Measurements from ENCODE around the gene AHNAK2. TPM values are rescaled to one million over a fixed set of nuclear protein-coding genes. Genes with fewer than 3 reads are reported as not detected.
"Not testable (repeated sequence)": the region's sequence is repeated elsewhere in the genome, so short reads cannot be mapped to it uniquely, and the experiment has no call there.

Gene AHNAK2
- total and polyA plus RNA-seq, 2 experiments from 2014 or later: 38.3 to 58.0 TPM

DNA sequence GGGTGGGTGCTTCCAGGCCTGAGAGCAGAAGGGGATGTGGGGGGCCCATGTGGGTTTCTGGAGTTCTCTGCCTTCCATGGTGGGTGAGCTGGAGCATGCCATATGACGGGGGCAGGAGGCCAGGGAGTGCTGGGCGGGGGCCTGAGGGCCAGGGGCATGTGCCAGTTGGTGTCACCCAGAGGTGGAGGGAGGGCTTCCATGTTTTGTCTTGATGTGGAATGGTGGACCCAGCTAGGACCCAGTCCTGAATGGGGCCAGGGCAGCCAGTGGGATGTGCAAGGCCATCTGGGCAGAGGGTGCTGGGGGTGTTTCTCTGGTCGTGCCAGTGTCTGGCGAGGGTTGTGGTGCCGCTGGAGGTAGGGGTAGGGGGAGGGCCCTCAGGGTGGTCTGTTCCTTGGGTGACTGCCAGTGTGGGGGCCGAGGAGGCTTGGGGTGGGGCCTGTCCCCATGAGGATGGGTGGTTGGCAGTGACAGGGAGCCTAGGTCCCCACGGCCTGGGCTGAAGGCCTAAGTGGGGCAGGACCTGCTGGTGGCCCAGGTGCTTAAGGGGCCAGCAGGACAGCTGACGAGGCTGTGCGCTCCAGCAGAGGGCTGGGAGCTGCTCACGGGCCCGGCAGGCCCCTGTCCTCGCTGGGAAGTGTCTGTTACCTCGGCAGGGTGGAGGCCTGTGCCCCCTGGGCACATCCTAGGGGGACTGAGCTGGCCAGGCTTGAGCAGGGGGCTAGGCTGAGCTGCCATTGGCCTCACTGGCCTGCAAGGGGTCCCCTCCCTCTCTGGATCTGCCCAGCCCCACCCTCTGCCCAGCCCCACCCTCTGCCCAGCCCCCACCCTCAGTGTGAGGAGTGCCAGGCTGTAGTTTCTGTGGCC is 86.3 kb downstream of the AHNAK2 start:
- TF ChIP-seq EZH2 (IDR thresholded peaks at IDR 0.05; ENCODE audit: insufficient read depth, poor library complexity, severe bottlenecking) (no peak), EZH2phosphoT487 (IDR thresholded peaks at IDR 0.05; ENCODE audit: insufficient read depth, low read depth) (no peak)
- H3K4me3 ChIP-seq: no peak overlapping the region
- WGBS, 2 experiments (ENCODE audit: low coverage in 1 of 2, low lambda C conversion rate in 2 of 2, missing lambda C conversion rate in 2 of 2): 60 to 64% methylated on average over 8 to 13 of the region's 13 CpGs
- no peaks in the 10 kb centered on the region; the same call in 1 of the 2 replicates for H3K36me3 ChIP-seq (ENCODE audit: low read depth)
- H3K9me3 ChIP-seq (ENCODE audit: low read depth): no peaks in the 10 kb centered on the region
- DNase-seq: no peak
- no peak overlapping the region for H3K4me2 ChIP-seq (ENCODE audit: unreplicated experiment)
- no peaks in the 10 kb centered on the region for H3F3A ChIP-seq (ENCODE audit: insufficient read depth)
- no peak overlapping the region for H2AFZ ChIP-seq
- no peak overlapping the region for H3K27ac ChIP-seq
- H3K4me1 ChIP-seq (ENCODE audit: insufficient read depth): no peaks in the 10 kb centered on the region
- H3K9me2 ChIP-seq (ENCODE audit: insufficient read depth): no peaks in the 10 kb centered on the region
- H3K27me3 ChIP-seq (replicated peaks; ENCODE audit: insufficient read depth): no peaks in the 10 kb centered on the region
- H3K79me2 ChIP-seq (ENCODE audit: insufficient read depth): no peaks in the 10 kb centered on the region
- no peaks in the 10 kb centered on the region for H4K20me1 ChIP-seq (ENCODE audit: insufficient read depth)
- in situ Hi-C loops (cut with MboI): no loop called here
- no peak overlapping the region for H3K9ac ChIP-seq

DNA sequence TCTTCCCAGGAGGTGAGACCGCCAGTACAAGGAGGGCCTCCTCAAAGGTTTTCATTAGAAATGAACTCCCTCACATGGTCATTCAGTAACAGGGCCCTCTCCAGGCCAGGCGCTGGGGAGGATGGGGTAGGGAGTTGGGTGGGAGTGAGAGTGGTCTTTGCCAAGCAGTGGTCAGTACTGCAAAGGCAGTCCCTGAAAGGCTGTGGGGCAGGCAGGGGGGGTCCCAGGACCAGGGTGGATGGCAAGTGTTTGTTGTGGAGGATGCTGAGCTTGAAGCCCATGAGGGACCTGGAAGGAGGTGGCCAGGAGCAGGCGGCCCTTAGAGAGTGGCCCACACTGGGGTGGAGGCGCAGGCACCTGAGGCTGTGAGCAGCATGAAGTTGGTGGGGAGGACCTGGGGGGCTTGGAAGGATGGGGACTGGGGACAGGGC is 87.0 kb downstream of the AHNAK2 start:
- no peaks in the 10 kb centered on the region for H3K9me3 ChIP-seq (ENCODE audit: low read depth)

DNA sequence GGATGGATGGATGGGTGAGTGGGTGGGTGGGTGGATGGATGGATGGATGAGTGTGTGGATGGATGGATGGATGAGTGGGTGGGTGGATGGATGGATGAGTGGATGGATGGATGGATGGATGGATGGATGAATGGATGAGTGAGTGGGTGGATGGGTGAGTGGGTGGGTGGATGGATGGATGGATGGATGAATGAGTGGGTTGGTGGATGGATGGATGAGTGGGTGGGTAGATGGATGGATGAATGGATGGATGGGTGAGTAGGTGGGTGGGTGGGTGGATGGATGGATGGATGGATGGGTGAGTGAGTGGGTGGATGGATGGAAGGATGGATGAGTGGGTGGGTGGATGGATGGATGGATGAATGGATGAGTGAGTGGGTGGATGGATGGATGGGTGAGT is 87.9 kb downstream of the AHNAK2 start:
- H3K9me3 ChIP-seq (ENCODE audit: low read depth); H3K9me2 ChIP-seq (ENCODE audit: insufficient read depth); in situ Hi-C loops (cut with MboI): not testable (repeated sequence)

More for the DNA sequence above, 87.0 kb downstream of the AHNAK2 start:
- in situ Hi-C loops (cut with MboI): no loop called here
- no peak overlapping the region for H3K4me3 ChIP-seq
- H3K27ac ChIP-seq: no peak overlapping the region
- H3K36me3 ChIP-seq (ENCODE audit: low read depth): no peaks in the 10 kb centered on the region; the same call in 1 of the 2 replicates
- H3F3A ChIP-seq (ENCODE audit: insufficient read depth): no peaks in the 10 kb centered on the region
- no peak overlapping the region for H3K4me2 ChIP-seq (ENCODE audit: unreplicated experiment)
- no peaks in the 10 kb centered on the region for H3K9me2 ChIP-seq (ENCODE audit: insufficient read depth)
- H2AFZ ChIP-seq: no peak overlapping the region
- H3K9ac ChIP-seq: no peak overlapping the region
- whole genome bisulfite sequencing, 2 experiments (ENCODE audit: low coverage in 1 of 2, low lambda C conversion rate in 2 of 2, missing lambda C conversion rate in 2 of 2): 98 to 99% methylated on average over 4 of the region's 4 CpGs
- no peak for DNase-seq
- no peaks in the 10 kb centered on the region for H3K27me3 ChIP-seq (replicated peaks; ENCODE audit: insufficient read depth)
- H3K4me1 ChIP-seq (ENCODE audit: insufficient read depth): no peaks in the 10 kb centered on the region
- TF ChIP-seq EZH2phosphoT487 (IDR thresholded peaks at IDR 0.05; ENCODE audit: insufficient read depth, low read depth) (no peak), EZH2 (IDR thresholded peaks at IDR 0.05; ENCODE audit: insufficient read depth, poor library complexity, severe bottlenecking) (no peak)
- H3K79me2 ChIP-seq (ENCODE audit: insufficient read depth): no peaks in the 10 kb centered on the region
- H4K20me1 ChIP-seq (ENCODE audit: insufficient read depth): no peaks in the 10 kb centered on the region

DNA sequence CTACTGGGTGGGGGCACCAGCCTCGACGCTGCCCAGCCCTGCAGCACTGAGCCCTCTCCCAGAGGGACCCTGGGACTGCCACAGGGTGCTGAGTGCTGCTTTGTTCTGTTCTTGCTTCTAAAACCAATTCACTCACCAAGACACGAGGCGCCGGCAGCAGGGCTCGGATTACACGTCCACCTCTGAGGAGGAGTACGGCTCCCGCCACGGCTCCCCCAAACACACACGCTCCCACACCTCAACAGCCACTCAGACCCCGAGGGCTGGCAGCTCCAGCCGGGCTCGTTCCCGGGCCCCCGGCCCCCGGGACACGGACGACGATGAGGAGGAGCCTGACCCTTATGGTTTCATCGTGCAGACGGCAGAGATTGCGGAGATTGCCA is 88.8 kb downstream of the AHNAK2 start:
- H3K27me3 ChIP-seq (replicated peaks; ENCODE audit: insufficient read depth): no peaks in the 10 kb centered on the region
- no peaks in the 10 kb centered on the region; the same call in 1 of the 2 replicates for H3K36me3 ChIP-seq (ENCODE audit: low read depth)
- H3F3A ChIP-seq (ENCODE audit: insufficient read depth): no peaks in the 10 kb centered on the region
- no peak overlapping the region for H2AFZ ChIP-seq
- 94 to 98% methylated on average over 19 to 23 of the region's 23 CpGs for WGBS, 2 experiments (ENCODE audit: low coverage in 1 of 2, low lambda C conversion rate in 2 of 2, missing lambda C conversion rate in 2 of 2)
- H3K4me2 ChIP-seq (ENCODE audit: unreplicated experiment): no peak overlapping the region
- H3K9me2 ChIP-seq (ENCODE audit: insufficient read depth): no peaks in the 10 kb centered on the region
- no peak overlapping the region for H3K4me3 ChIP-seq
- no peaks in the 10 kb centered on the region for H3K4me1 ChIP-seq (ENCODE audit: insufficient read depth)
- H3K9me3 ChIP-seq (ENCODE audit: low read depth): no peaks in the 10 kb centered on the region
- no peaks in the 10 kb centered on the region for H3K79me2 ChIP-seq (ENCODE audit: insufficient read depth)
- in situ Hi-C loops (cut with MboI): no loop called here
- H3K27ac ChIP-seq: no peak overlapping the region
- no peak overlapping the region for H3K9ac ChIP-seq
- no peaks in the 10 kb centered on the region for H4K20me1 ChIP-seq (ENCODE audit: insufficient read depth)
- TF ChIP-seq EZH2phosphoT487 (IDR thresholded peaks at IDR 0.05; ENCODE audit: insufficient read depth, low read depth) (no peak), EZH2 (IDR thresholded peaks at IDR 0.05; ENCODE audit: insufficient read depth, poor library complexity, severe bottlenecking) (no peak)
- DNase-seq: no peak

More for the DNA sequence above, 87.9 kb downstream of the AHNAK2 start:
- H2AFZ ChIP-seq; H3K36me3 ChIP-seq (ENCODE audit: low read depth); H3K9ac ChIP-seq; H4K20me1 ChIP-seq (ENCODE audit: insufficient read depth); H3K27me3 ChIP-seq (replicated peaks; ENCODE audit: insufficient read depth); DNase-seq; H3F3A ChIP-seq (ENCODE audit: insufficient read depth); H3K4me3 ChIP-seq; H3K4me2 ChIP-seq (ENCODE audit: unreplicated experiment); H3K79me2 ChIP-seq (ENCODE audit: insufficient read depth); H3K27ac ChIP-seq; H3K4me1 ChIP-seq (ENCODE audit: insufficient read depth): not testable (repeated sequence)
